H1 (cell line): Measurements from ENCODE around the gene SPTSSA. TPM values are rescaled to one million over a fixed set of nuclear protein-coding genes. Genes with fewer than 3 reads are reported as not detected.

Experiments
- CTCF ChIA-PET: fragments of 300-600 bp; sonication (Branson Sonifier 250); formaldehyde crosslinking; loops from one replicate; lab custom pipeline; 2021; ENCODE audit not compliant: partially characterized antibody; lab: Charles Lee
- POLR2A ChIA-PET: fragments of 300-600 bp; sonication (Branson Sonifier 250); formaldehyde crosslinking; loops from one replicate; lab custom pipeline; 2021; ENCODE audit warnings: inconsistent platforms; ENCODE audit not compliant: partially characterized antibody; lab: Charles Lee
- DNase-seq, 2 experiments: peaks; one replicate each; pipeline versions ENCODE4 v3.0.0 to v3.0.0-alpha.2; 2010 to 2022; ENCODE audit warnings: low spot score in 2 of 2, low read depth in 1 of 2, mixed read lengths in 1 of 2
- FAIRE-seq: peaks from 2 replicates; lab custom pipeline; 2011; peaks lifted over from hg19 to GRCh38; lab: Jason Lieb, UNC
- H2AFZ ChIP-seq: 2 replicates; pipeline ENCODE4 v1.8.1; 2012; ENCODE audit warnings: low read length, inconsistent platforms
- H2AK5ac ChIP-seq: 2 replicates; pipeline ENCODE4 v1.6.1; 2013; ENCODE audit warnings: low read depth, low read length
- H2BK120ac ChIP-seq: replicated peaks from 2 replicates; pipeline ENCODE3; 2013; ENCODE audit warnings: low read depth, low read length, inconsistent platforms
- H2BK12ac ChIP-seq: 2 replicates; pipeline ENCODE4 v1.6.1; 2013; ENCODE audit warnings: low read depth, low read length
- H2BK15ac ChIP-seq: 2 replicates; pipeline ENCODE4 v1.6.1; 2013; ENCODE audit warnings: low read length
- H2BK20ac ChIP-seq: 2 replicates; pipeline ENCODE4 v1.6.1; 2013; ENCODE audit warnings: low read length
- H2BK5ac ChIP-seq: 2 replicates; pipeline ENCODE4 v1.6.1; 2013; ENCODE audit warnings: low read depth, low read length
- H3K14ac ChIP-seq: 2 replicates; pipeline ENCODE4 v1.6.1; 2013; ENCODE audit warnings: inconsistent platforms; ENCODE audit not compliant: insufficient read length
- H3K18ac ChIP-seq: 2 replicates; pipeline ENCODE4 v1.6.1; 2013; ENCODE audit warnings: low read length; ENCODE audit errors: extremely low read depth
- H3K23ac ChIP-seq: 2 replicates; pipeline ENCODE4 v1.6.1; 2013; ENCODE audit warnings: inconsistent platforms; ENCODE audit not compliant: insufficient read length
- H3K23me2 ChIP-seq: 2 replicates; pipeline ENCODE4 v1.6.1; 2013; ENCODE audit warnings: low read depth, low read length
- H3K27ac ChIP-seq: 2 replicates; pipeline ENCODE4 v1.6.1; 2011; ENCODE audit warnings: low read depth, low read length, inconsistent platforms
- H3K27me3 ChIP-seq, 4 experiments: replicated peaks in 1 of 4; 1 replicate in 1 of 4; 2 replicates in 3 of 4; pipeline versions ENCODE4 v1.6.1 to v1.8.1; 2011 to 2013; ENCODE audit warnings: low read length in 3 of 4, mild to moderate bottlenecking in 3 of 4, inconsistent platforms in 2 of 4, mixed read lengths in 2 of 4, moderate library complexity in 1 of 4; ENCODE audit not compliant: control insufficient read depth in 3 of 4, insufficient read depth in 3 of 4; ENCODE audit errors: extremely low read depth in 1 of 4
- H3K36me3 ChIP-seq, 4 experiments: 2 replicates each; pipeline versions ENCODE4 v1.6.1 to v1.8.1; 2011 to 2013; ENCODE audit warnings: mild to moderate bottlenecking in 4 of 4, low read length in 3 of 4, moderate library complexity in 2 of 4, control low read depth in 1 of 4, inconsistent platforms in 1 of 4; ENCODE audit not compliant: insufficient read depth in 4 of 4, control insufficient read depth in 2 of 4
- H3K4ac ChIP-seq: replicated peaks from 2 replicates; pipeline ENCODE3; 2013; ENCODE audit warnings: low read length, low read depth, mixed read lengths, inconsistent platforms; ENCODE audit not compliant: insufficient read length
- H3K4me1 ChIP-seq, 4 experiments: replicated peaks in 1 of 4; 1 replicate in 1 of 4; 2 replicates in 3 of 4; pipeline versions ENCODE4 v1.6.1 to v1.8.1; 2011 to 2013; ENCODE audit warnings: low read length in 3 of 4, inconsistent platforms in 2 of 4, mixed read lengths in 1 of 4; ENCODE audit not compliant: insufficient read depth in 4 of 4, control insufficient read depth in 3 of 4
- H3K4me2 ChIP-seq, 2 experiments: 2 replicates each; pipeline versions ENCODE4 v1.6.1 to v1.8.1; 2011 to 2013; ENCODE audit warnings: low read depth in 2 of 2, low read length in 2 of 2, control low read depth in 1 of 2, inconsistent platforms in 1 of 2, mild to moderate bottlenecking in 1 of 2; ENCODE audit not compliant: insufficient read depth in 1 of 2
- H3K4me3 ChIP-seq, 4 experiments: fragments of 200-600, 300-600 bp in 1 of 4; sonication (generic), shearing (Covaris generic), sonication (Bioruptor Twin) in 1 of 4; 2 replicates each; pipeline versions ENCODE4 v1.5.1 to v1.8.1; 2011 to 2016; ENCODE audit warnings: low read length in 4 of 4, low read depth in 3 of 4, control low read depth in 2 of 4, inconsistent platforms in 2 of 4, mild to moderate bottlenecking in 2 of 4, mixed read lengths in 1 of 4, moderate library complexity in 1 of 4; ENCODE audit not compliant: insufficient read depth in 2 of 4; ENCODE audit errors: extremely low read depth in 1 of 4
- H3K56ac ChIP-seq: replicated peaks from 2 replicates; pipeline ENCODE3; 2013; ENCODE audit warnings: low read depth, mild to moderate bottlenecking, mixed read lengths, low read length, inconsistent platforms; ENCODE audit not compliant: insufficient read length
- H3K79me1 ChIP-seq: 2 replicates; pipeline ENCODE4 v1.6.1; 2013; ENCODE audit warnings: low read depth, low read length, control low read depth
- H3K79me2 ChIP-seq, 2 experiments: 2 replicates each; pipeline versions ENCODE4 v1.6.1 to v1.8.1; 2012 to 2013; ENCODE audit warnings: low read length in 2 of 2, mild to moderate bottlenecking in 2 of 2, inconsistent platforms in 1 of 2; ENCODE audit not compliant: insufficient read depth in 2 of 2, control insufficient read depth in 1 of 2
- H3K9ac ChIP-seq, 4 experiments: replicated peaks in 1 of 4; 1 replicate in 1 of 4; 2 replicates in 3 of 4; pipeline versions ENCODE4 v1.6.1 to v1.8.1; 2011 to 2013; ENCODE audit warnings: low read depth in 3 of 4, low read length in 3 of 4, control low read depth in 2 of 4, mild to moderate bottlenecking in 2 of 4, moderate library complexity in 2 of 4, inconsistent platforms in 1 of 4; ENCODE audit errors: extremely low read depth in 1 of 4
- H3K9me3 ChIP-seq, 2 experiments: 2 replicates each; pipeline versions ENCODE4 v1.6.1 to v1.8.1; 2012 to 2013; ENCODE audit warnings: mild to moderate bottlenecking in 2 of 2, moderate library complexity in 2 of 2, control low read depth in 1 of 2, inconsistent platforms in 1 of 2, low read depth in 1 of 2, low read length in 1 of 2, mixed read lengths in 1 of 2; ENCODE audit not compliant: insufficient read depth in 2 of 2
- H4K20me1 ChIP-seq, 2 experiments: replicated peaks in 1 of 2; 2 replicates each; pipeline versions ENCODE3 to v1.8.1; 2011 to 2013; ENCODE audit warnings: inconsistent platforms in 2 of 2, low read length in 2 of 2, mild to moderate bottlenecking in 1 of 2; ENCODE audit not compliant: insufficient read depth in 2 of 2, control insufficient read depth in 1 of 2
- H4K5ac ChIP-seq: 2 replicates; pipeline ENCODE4 v1.6.1; 2013; ENCODE audit warnings: low read length, low read depth, mixed read lengths, inconsistent platforms; ENCODE audit not compliant: insufficient read length
- H4K8ac ChIP-seq: 2 replicates; pipeline ENCODE4 v1.8.0; 2013; ENCODE audit warnings: mild to moderate bottlenecking, moderate library complexity, low read length, inconsistent platforms; ENCODE audit not compliant: insufficient read depth; ENCODE audit errors: extremely low read depth
- H4K91ac ChIP-seq: replicated peaks from 2 replicates; pipeline ENCODE3; 2013; ENCODE audit warnings: low read length, mixed read lengths, inconsistent platforms; ENCODE audit not compliant: insufficient read length
- BCL11A ChIP-seq, 2 experiments: IDR thresholded peaks; one replicate each; pipeline ENCODE4 v1.6.1; 2011; ENCODE audit warnings: low read depth in 2 of 2, low read length in 2 of 2, mild to moderate bottlenecking in 2 of 2
- BRCA1 ChIP-seq: IDR thresholded peaks from 2 replicates; pipeline ENCODE4 v1.6.1; 2012; ENCODE audit warnings: low read depth, low read length, improper control_type of control experiment
- GABPA ChIP-seq: IDR thresholded peaks from 2 replicates; pipeline ENCODE4 v1.6.1; 2011; ENCODE audit warnings: mild to moderate bottlenecking, low read length, moderate library complexity, borderline replicate concordance; ENCODE audit not compliant: insufficient read depth
- GTF2F1 ChIP-seq: IDR thresholded peaks from 2 replicates; pipeline ENCODE4 v1.6.1; 2012; ENCODE audit warnings: low read depth, low read length, improper control_type of control experiment, borderline replicate concordance
- KDM5A ChIP-seq: fragments of 200-600 bp; IDR thresholded peaks from 2 replicates; pipeline ENCODE4 v1.7.1; 2012; ENCODE audit warnings: mild to moderate bottlenecking, low read length, inconsistent platforms, mixed read lengths
- NANOG ChIP-seq: IDR thresholded peaks from 2 replicates; pipeline ENCODE4 v1.6.1; 2011; ENCODE audit warnings: low read length, low read depth, mild to moderate bottlenecking, inconsistent platforms; ENCODE audit not compliant: insufficient read depth, poor library complexity, severe bottlenecking
- RAD21 ChIP-seq, 2 experiments: IDR thresholded peaks in 1 of 2; conservative IDR thresholded peaks in 1 of 2; 2 replicates each; pipeline ENCODE4 v1.6.1; 2011; ENCODE audit warnings: low read depth in 2 of 2, low read length in 2 of 2, improper control_type of control experiment in 1 of 2, inconsistent platforms in 1 of 2, mild to moderate bottlenecking in 1 of 2, moderate library complexity in 1 of 2
- TCF12 ChIP-seq: IDR thresholded peaks from 2 replicates; pipeline ENCODE4 v1.6.1; 2011; ENCODE audit warnings: low read depth, mild to moderate bottlenecking, low read length
- WGBS, 2 experiments: shearing (Covaris generic) in 1 of 2; methylation state at CpG; one replicate each; pipeline versions ENCODE4 v1.1.6 to v1.1.7; 2013 to 2015; ENCODE audit warnings: low lambda C conversion rate in 2 of 2, mixed read lengths in 2 of 2, inconsistent platforms in 1 of 2, low coverage in 1 of 2, missing lambda C conversion rate in 1 of 2; ENCODE audit not compliant: insufficient replicate concordance in 2 of 2, insufficient coverage in 1 of 2, insufficient read length in 1 of 2; ENCODE audit errors: extremely low coverage in 1 of 2, missing lambda C conversion rate in 1 of 2; 5-methylcytosine and 5-hydroxymethylcytosine counted together
- polyA plus RNA-seq, 7 experiments: library from polyadenylated mRNA; depleted of rRNA in 3 of 7; stranded (reverse) in 5 of 7; unstranded in 2 of 7; fragments of >200 nt in 5 of 7; fragments of 200-250 nt in 2 of 7; gene quantifications; 1 replicate in 5 of 7; 2 replicates in 1 of 7; 4 replicates in 1 of 7; pipeline versions ENCODE4 v1.2.1 to v1.2.3, GENCODE V29; 2011 to 2013; ENCODE audit warnings: missing spikeins in 2 of 7, mixed read lengths in 2 of 7
- total RNA-seq: library from RNA; stranded (reverse); fragmentation: NEBNext Ultra II Directional; extraction: Animal tissue kit (Norgen Biotek cat#: 25700); gene quantifications from 2 replicates; pipeline ENCODE4 v1.2.1, GENCODE V29; 2021

Gene SPTSSA
- total and polyA plus RNA-seq, 2 of the 8 experiments (the other 6 are each of a cell fraction or from before 2014, with no cell fraction given) = 24.9 to 28.5 TPM

GRCh38 chr14:34474187-34474679 is 12.2 kb upstream of the SPTSSA start:
- H2AFZ ChIP-seq = no peak overlapping the region
- H3K18ac ChIP-seq = no peak overlapping the region
- H4K91ac ChIP-seq = no peak overlapping the region
- H3K9me3 ChIP-seq = peaks cover 0 to 10% of the 10 kb centered on the region in 2 experiments; a peak in 1 of 4 replicates
- no peak overlapping the region for H2BK15ac ChIP-seq
- H3K4me1 ChIP-seq = peaks cover 0 to 3% (median 0%) of the 10 kb centered on the region in 4 experiments; a peak in 1 of 7 replicates
- no peak overlapping the region for H2BK5ac ChIP-seq
- H3K27me3 ChIP-seq = no peaks in the 10 kb centered on the region
- H3K23me2 ChIP-seq = no peaks in the 10 kb centered on the region
- no peak overlapping the region for H3K14ac ChIP-seq
- H3K79me1 ChIP-seq = no peaks in the 10 kb centered on the region
- POLR2A ChIA-PET = no interaction called here
- no peak overlapping the region for H4K8ac ChIP-seq
- H3K27ac ChIP-seq = no peak overlapping the region
- TF ChIP-seq BRCA1 (no peak), GTF2F1 (no peak), NANOG (no peak), BCL11A (IDR thresholded peaks at IDR 0.05; ENCODE audit: low read depth in 2 of 2, low read length in 2 of 2) (no peak), GABPA (no peak), KDM5A (no peak), RAD21 (IDR thresholded peaks at IDR 0.05 in 1 of 2, conservative IDR thresholded peaks at IDR 0.05 in 1 of 2; ENCODE audit: low read depth in 2 of 2, low read length in 2 of 2) (no peak), TCF12 (no peak)
- no peak overlapping the region for H3K4me2 ChIP-seq
- no peak overlapping the region for H4K5ac ChIP-seq
- no peak overlapping the region for H2BK12ac ChIP-seq
- no peak overlapping the region for H3K23ac ChIP-seq
- H3K4ac ChIP-seq = no peak overlapping the region
- no peak for FAIRE-seq
- no peaks in the 10 kb centered on the region for H3K79me2 ChIP-seq
- DNase-seq = no peak
- H3K9ac ChIP-seq = no peak overlapping the region
- H3K4me3 ChIP-seq = no peak overlapping the region
- no peak overlapping the region for H2AK5ac ChIP-seq
- H3K56ac ChIP-seq = no peak overlapping the region
- CTCF ChIA-PET = interaction anchor here (0.6 kb wide), 1 partner anchor 122 kb away, joined by 4 read pairs; no protein-coding TSS in a partner anchor
- H2BK120ac ChIP-seq = no peak overlapping the region
- 87% methylated on average over 2 of the region's 2 CpGs; no CpG with 5 or more reads in 1 of the 2 experiments for WGBS, 2 experiments
- no peak overlapping the region for H2BK20ac ChIP-seq
- H4K20me1 ChIP-seq = no peaks in the 10 kb centered on the region
- no peaks in the 10 kb centered on the region; a peak in 1 of 8 replicates for H3K36me3 ChIP-seq
